Measurements from ENCODE around the gene DYTN.
"Not testable (repeated sequence)": the region's sequence is repeated elsewhere in the genome, so short reads cannot be mapped to it uniquely, and the experiment has no call there.

The DYTN gene

DNA sequence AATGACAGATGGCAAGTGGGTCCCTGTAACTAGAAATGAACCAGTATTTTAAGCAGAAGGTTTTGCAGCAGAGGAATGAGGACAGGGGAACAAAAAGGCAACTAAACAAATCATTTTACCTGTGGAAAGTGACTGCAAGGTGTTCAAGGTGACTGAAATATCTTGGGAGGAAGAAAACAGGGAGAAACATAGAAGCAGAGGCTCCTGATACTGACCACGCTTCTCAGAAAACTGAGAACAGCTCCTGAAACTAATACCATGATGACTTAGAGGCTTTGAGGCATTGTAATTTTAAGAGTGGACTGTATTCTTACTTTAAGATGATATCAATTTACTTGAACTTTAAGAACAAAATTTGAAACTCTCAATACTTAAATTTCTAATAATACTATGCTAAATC lies at the start of gene DYTN:
Gene DYTN (minus strand): TSS at position 101 of the 400 bp plus-strand sequence. CDS start 117 bp downstream, outside the sequence.
- DNase-seq = no peak
- no peak for ATAC-seq

DNA sequence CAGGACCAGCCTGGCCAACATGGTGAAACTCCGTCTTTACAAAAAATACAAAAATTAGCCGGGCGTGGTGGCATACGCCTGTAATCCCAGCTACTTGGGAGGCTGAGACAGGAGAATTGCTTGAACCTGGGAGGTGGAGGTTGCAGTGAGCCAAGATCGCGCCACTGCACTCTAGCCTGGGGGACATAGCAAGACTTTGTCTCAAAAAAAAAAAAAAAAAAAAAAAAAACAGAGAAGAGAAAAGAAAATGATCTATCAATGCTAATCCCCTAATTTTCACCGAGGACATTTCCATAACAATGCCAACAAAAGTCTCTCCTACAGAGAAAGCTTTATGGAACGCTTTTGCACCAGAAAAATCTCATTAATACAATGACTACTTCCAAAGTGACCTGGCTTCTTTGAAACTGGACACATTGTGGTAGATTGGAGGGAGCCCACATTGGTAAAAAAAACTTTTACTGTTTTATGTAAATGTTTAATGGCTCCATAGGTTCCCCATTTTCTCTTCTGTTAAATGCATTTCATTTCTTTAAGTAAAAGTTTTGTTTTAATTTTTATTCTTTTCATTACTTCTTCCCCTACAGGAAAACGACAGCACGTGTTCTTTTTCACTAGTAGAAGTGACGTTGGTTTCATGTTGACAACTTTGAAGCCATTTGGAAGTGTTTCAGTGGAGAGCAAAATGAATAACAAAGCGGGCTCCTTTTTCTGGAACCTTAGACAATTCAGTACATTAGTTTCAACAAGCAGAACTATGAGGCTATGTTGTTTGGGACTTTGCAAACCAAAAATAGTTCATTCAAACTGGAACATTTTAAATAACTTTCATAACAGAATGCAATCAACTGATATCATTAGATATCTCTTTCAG lies 48.1 kb upstream of the DYTN start:
- DNase-seq (no peak), ATAC-seq (no peak)

- DNase-seq (peak; percentile 89), ATAC-seq (peak; percentile 87)
These were observed 47.3 kb upstream of the DYTN start, which contains the start of the genes FASTKD2 and MDH1B for GRCh38 chr2:206765242-206766056. TSS of gene FASTKD2 (plus strand) at chr2:206765606. CDS start at chr2:206766694, 1,088 bp downstream. TSS of gene MDH1B (minus strand) at chr2:206765328. CDS start at chr2:206765271, 57 bp downstream.

GRCh38 chr2:206764673-206765241 lies 46.6 kb upstream of the DYTN start:
- DNase-seq = no peak
- ATAC-seq = no peak

DNA sequence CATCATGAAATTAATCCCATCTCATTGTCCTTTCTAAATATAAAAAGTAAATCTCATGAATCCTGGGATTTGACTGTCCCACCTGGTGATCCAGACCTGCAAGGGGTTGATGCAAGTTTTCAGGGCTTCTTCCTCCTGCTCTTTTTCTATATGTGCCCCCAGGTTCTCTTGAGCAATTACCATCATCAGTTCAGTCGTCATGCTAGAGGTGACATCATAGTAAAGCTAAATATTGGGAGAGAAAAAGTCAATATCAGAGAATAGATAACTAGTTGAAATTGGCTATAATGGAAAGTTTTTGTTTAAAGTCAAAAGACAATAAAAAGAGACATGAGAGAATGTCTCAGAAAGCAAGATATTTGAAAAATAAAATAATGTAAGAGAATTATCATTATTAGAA lies 38.6 kb upstream of the DYTN start:
- DNase-seq (no peak), ATAC-seq (no peak)

DNA sequence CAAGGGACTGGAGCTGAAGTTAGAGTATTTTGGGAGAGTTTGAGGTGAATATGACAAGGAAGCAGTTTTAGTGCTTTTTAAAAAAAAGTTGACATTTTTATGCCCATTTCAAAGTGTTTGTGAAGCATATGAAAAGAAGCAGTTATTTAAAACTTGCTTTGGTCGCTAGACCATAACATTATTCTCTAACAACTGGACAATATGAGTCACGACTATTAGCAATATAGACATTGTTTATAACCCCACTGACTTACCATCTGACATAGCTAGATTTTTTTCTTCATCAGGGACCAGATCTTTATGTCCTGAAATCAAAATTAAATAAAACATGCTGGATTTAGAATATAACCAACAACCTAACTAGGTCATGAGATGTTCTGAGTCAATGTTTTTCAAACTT lies 22.6 kb upstream of the DYTN start:
- ATAC-seq = no peak
- DNase-seq = no peak

DNA sequence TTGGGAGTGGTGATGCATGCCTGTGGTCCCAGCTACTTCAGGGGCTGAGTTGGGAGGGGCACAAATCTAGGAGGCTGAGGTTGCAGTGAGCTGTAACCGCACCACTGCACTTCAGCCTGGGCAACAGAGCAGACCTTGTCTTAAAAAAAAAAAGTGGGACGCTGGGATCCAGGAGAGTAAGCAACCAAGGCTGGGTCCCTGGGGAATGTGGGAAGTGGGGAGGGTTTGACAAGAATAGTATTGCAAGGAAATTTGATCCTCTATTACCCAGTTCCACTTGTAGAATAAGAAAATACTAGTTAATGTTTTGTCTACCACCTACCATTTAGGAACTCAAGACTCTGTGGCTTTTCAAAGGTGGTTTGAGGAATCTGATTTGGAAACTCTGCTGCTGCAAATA lies 21.1 kb upstream of the DYTN start:
- DNase-seq (no peak), ATAC-seq (no peak)

GRCh38 chr2:206736935-206737334 lies 18.7 kb upstream of the DYTN start:
- no peak for DNase-seq
- ATAC-seq = peak; percentile 93

GRCh38 chr2:206733341-206733740 lies 15.1 kb upstream of the DYTN start:
- DNase-seq (no peak), ATAC-seq (no peak)

DNA sequence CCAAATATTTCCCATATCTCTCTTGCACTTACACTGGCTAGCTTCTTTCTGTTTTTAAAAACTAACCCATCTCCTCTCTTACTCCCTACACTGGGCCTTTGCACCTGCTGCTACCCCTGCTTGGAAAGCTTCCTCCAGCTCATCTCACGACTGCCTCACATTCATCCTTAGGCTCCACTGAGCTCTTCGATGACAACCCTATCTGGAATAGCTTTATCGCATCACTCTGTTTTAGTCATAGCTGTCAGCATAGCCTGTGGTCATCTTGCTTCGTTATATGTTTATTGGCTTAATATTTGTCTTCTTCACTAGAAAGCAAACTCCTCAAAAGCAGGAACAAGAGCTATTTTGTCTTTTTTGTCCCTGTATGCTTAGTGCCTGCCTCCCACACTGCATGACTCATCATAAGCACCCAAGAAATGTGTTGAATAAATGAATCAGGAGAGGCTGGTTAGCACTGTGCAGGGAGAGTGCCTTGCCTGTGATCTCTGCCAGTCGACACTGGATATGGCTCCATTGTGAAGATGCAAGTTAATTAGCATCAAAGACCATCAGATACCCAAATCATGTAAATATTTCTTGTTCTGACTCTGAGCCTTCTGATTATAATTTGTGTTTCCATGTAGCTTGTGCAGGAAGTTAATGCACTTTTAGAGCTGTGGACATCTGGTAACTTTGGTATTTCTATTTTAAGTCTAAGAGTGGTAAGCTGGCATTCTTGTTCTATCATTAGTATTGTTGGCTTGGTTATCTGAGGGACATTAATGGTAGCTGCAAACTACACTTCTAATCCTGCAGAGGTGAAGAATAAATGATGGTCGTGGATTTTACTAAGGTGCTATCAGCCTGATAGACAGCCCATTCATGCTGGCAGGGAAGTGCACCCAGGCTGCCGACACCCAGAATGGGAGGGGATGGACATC lies 10.3 kb upstream of the DYTN start:
- no peak for DNase-seq
- peak; percentile 81 for ATAC-seq

DNA sequence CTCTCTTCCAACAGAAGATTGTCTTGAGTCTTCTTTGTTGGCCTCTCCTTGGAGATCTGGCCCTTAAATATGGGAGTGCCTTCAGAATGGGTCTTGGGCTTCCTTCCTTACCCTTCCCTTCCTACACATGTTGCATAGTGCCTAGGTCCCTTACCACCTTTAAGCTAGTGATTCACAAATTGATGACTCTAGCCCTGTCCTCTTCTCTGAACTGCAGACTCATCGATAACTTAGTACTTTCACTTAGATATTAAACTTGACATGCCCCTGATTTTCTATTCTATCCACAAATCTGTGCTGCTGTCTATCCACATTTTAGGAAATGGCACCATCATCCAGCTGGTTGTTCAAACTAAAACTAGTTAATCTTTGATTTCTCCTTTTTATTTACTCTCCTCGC lies 9.1 kb upstream of the DYTN start:
- DNase-seq = no peak
- no peak for ATAC-seq

- DNase-seq = no peak
- ATAC-seq = no peak
These were observed 5.1 kb upstream of the DYTN start for GRCh38 chr2:206723288-206723687.

GRCh38 chr2:206721256-206721920 lies 3.2 kb upstream of the DYTN start:
- DNase-seq (no peak), ATAC-seq (no peak)

DNA sequence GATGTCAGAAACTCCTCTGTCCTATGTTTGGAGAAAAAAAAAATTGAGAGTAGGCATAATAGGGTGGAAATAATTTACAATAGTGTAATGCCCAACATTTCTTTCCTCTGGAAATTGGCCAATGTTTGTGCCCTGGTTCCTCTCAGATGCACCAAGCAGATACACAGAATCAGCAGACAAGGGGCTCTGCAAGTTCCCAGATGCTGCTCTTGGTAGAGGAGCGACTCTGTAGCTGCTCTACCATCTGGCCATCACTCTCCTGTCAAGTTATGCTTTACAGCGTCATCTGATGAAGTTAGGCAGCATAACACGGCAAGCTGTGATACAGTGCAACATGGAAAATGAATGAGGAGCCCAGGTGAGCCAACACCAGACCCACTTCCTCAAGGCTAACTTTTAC lies 1.6 kb downstream of the DYTN start:
- no peak for ATAC-seq
- DNase-seq = no peak

DNA sequence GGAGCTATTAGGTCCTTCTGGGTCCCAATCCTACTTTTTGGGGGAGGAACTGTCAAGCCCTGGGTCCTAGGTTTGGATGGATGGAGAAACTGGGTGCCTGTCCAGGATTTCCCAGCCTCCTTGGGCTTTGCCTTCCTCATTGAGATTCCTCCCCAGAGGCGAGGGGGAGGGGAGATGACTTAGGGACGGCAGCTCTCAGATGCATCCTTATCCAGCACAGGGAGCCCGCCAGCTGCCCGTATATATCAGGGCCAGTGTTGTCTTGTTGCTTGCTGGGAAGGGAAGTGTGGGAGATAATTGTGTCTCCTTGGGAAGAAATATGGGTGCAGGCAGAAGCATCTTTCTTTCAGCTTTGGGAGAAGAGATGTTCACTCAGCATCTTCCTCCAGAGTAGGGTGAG lies 3.0 kb downstream of the DYTN start:
- DNase-seq, ATAC-seq: not testable (repeated sequence)

- ATAC-seq = no peak
These were observed 4.5 kb downstream of the DYTN start for GRCh38 chr2:206713746-206714145.

GRCh38 chr2:206708286-206708685 lies 9.9 kb downstream of the DYTN start:
- no peak for DNase-seq
- ATAC-seq = no peak

More at GRCh38 chr2:206713746-206714145, 4.5 kb downstream of the DYTN start:
- no peak for DNase-seq

DNA sequence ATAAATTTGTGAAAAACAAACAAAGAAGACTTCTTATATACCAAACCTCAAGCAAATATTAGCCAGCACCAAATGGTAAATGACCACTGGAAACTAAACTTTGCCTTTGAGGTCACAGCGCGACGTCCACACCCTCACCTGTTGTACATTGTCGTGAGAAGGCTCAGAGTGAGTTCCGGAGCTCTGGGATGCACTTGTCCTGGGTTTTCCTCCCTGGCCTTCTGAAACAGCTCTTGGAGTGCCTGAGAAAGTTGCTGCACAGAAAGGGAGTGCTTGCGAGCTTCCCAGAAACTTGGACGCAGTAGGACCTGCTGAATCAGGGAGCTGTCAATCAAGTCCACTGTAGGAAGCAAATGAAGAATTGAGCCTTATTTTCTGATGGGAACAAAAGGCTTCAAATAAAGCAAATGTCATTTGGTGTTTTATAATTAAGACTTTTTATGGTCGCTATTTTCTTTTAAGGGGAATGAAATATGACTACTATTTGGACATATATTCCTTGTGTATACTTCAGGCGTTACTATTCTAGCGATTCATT lies 11.0 kb downstream of the DYTN start:
- ATAC-seq (no peak), DNase-seq (no peak)

- ATAC-seq (no peak), DNase-seq (no peak)
These were observed 16.1 kb downstream of the DYTN start for GRCh38 chr2:206701952-206702605.

- DNase-seq (no peak), ATAC-seq (no peak)
These were observed 18.0 kb downstream of the DYTN start for GRCh38 chr2:206700156-206700555.

Data from stimulated activated naive CD8-positive, alpha-beta T cell treated with anti-CD3 and anti-CD28 coated beads, Interleukin-15, Interleukin-2, amounts not matched to agents 100 U/mL and 50 U/mL, for 24 hours (primary cell).